HG03025 (cell line): ENCODE results near the gene APBA2.
"Not testable (repeated sequence)": the region's sequence is repeated elsewhere in the genome, so short reads cannot be mapped to it uniquely, and the experiment has no call there.

ENCODE experiments used
- ATAC-seq: cut with Tn5 transposase; IDR thresholded peaks from one replicate; pipeline ENCODE4 v1.9.1; 2021; ENCODE audit warnings: mild to moderate bottlenecking, moderate library complexity; ENCODE audit not compliant: unreplicated experiment, low FRiP score

The APBA2 gene

GRCh38 chr15:28876845-28877185 is 9.0 kb upstream of the APBA2 start:
- no peak for ATAC-seq

DNA sequence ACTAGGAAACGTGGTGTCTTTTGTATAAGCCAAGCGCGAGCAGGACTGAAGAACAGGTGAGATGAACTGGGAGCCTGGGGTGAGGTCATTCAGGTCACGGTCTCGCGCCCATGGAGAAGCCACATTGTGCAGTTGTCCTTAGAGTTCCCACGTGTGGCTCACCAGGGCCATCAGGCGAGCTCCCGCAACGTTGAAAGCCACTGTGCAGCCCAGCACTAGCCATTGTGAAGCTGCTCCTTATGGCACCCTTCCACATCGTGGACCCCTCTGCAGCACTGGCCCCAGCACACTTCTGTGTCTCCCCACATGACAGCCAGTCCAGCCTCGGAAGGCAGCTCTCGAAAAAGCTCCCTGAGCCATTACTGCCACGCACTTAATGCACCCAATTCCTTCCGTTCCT is 7.6 kb upstream of the APBA2 start:
- ATAC-seq = no peak

DNA sequence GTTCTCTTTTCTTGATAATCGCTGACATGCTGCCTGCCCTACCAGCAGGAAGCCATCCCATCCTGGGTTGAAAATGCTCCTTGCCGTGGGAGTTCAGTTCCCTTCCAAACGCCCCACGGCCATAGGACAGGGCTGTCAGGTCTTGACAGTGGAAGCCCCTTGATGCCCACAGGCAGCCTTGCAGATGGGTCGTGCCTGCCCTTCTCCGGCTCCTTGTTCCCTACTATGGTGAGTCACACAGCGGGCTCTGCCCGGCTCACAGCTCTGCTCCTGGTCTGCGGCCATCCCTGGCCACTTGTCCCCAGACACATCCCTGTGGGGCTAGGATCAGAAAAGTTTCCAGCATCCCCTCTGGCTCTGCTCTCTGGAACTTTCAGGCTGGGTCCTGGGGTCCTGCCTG is 6.2 kb upstream of the APBA2 start:
- ATAC-seq = no peak

DNA sequence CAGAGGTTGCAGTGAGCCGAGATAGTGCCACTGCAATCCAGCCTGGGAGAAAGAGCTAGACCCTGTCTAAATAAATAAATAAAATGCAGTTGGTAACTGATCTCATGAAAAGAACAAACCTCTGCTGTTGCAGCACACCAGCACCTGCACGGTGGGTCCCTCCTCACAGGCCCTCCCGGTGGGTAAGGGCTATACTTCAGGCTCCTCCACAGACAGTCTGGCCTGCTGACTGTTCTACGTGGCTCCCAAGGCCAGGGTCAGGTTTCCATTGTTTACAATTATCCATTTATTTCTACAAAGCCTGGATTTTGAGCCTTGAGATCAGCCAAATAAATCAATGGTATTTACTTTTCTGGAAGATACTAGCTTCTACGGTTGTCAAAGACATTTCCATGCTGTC is 5.1 kb upstream of the APBA2 start:
- no peak for ATAC-seq

GRCh38 chr15:28881170-28881569 is 4.6 kb upstream of the APBA2 start:
- ATAC-seq = no peak

- ATAC-seq = no peak
Measured at GRCh38 chr15:28881600-28881999, 4.2 kb upstream of the APBA2 start.

DNA sequence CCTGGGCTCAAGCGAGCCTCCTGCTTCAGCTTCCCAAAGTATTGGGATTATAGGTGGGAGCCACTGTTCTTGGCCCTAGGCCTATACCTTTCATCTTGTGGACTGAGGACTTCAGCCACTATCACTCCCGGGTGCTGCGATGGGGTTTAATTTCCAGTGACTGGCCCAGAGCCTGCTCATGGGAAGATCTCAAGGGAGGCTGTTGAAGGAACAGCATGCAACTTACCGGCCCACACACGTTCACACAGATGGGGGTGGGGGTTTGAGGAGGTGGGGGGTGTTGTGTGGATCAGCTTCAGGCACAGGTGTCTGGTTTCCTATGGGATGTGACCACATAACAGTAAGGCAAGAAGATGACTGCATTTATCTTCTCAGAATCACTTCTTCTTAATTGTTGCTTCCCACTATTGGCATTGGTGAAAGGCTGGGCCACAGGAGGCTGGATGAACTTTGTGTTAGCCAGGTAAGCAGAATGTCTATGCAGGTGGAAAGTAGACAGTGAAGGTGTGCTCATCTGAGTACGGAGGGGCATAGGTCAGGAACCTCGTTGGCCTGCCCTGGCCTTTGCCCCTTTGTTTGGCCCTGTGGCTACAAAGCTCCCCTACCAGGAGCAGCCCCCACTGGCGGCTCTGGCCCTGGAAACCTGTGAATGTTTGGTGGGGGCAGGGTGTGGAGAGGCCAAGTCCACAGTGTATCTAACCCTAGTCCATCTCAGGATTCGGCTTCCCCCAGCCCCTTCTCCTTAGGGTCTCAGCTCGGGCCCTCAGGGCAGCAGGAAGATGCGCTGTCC is 1.4 kb upstream of the APBA2 start:
- ATAC-seq = no peak

DNA sequence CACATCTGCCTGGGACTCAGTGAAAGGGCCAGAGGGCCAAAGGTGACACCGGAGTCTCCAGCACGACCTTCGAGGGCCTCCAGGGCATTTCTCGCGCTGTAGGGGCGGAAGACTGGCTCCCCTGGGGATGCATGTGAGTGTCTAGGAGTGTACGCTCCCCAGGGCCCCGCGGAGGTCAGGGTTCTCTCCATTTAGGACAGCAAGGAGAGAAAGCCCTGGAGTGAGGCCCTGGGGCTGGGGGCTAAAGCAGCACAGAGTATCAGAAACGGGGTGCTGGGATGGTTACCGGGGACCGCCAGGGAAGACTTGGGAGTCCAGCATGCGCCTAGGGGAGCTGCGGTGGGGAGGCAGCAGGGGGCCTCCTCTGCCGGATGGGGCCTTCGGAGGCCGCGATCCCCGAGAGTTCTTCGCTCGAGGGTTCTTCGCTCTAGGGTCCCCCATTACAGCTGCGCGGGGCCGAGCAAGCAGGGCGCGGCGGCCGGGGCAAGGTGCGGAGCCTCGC is 595 bp upstream of the APBA2 start:
- no peak for ATAC-seq

DNA sequence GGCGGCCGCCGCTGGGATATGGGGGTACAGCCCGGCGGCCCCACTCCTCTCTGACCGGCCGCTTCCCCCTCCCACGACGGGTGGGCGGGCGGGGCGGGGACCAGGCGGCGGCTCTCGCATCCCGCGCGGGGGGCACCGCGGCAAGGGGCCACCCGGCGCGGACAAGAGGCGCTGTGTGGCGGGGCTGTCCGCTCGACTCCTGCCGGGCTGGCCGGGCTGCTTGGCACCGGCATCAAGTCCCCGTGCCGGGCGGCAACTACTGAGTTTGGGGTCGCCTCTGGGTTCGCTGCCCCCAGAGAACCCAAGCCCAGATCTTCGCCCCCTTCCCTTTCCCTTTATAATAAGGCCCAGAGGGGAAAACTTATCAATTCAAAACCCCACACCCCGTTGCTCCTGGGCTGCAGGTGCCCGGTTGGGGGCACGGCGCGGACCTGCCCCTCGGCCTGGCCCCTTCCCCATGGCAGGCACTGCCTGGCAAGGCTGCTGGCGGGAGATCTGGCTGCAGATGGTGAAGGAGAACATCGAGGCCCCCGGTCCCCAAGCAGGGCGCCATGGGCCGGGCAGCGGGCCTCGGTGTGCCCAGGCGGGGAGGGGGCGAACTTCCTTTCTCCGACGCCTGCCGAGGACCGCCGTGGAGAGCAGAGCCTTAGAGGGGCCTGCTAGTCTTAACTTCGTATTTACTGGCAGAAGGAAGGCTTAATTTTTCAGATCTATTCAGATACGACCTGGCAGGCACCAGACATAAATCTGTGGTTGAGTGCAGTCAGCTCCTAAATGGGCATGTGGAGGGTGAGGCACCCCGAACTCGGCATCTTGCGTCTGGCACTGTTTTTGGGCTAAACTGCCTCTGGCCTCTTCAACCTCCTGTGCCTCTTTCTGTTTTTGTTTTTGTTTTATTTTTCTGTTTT is 911 bp downstream of the APBA2 start:
- no peak for ATAC-seq

DNA sequence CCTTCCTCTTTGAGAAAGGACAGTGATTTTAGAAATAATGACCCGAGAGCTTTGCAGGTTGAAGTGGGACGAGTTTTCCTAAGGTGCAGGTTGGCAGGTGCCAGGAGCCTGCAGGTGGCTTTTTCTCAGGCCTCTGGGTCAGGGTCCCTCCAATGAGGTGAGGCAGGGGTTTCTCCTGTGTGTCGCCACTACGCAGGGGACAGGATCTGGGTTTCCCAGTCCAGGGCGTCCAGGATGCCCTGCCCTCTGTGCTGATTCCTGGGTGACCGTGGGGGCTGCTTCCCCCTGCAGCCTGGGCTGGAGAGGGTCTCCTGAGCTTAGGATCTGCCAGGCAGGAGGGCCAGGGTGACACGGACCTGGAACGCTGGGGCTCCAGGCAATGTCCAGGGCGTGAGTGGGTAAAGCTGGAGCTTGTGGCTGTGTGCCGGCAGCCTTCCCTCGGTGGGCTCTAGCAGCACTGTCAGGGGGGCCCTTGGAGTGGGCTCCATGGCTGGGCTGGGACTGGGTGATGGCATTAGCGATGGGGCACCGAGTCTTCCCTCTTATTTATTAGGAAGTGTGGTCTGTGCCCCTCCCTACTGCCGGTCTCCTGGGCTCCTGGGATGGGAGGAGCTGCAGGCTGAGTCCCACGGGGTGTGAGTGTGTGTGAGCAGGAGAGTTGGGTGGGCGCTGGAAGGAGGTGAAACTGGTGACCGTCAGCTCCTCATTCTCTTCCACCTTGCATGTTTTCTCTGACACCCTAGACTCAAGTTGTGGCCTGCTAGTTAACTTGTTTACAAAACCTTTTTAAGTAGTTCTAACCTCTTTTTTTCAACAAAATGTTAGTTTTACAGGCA is 1.8 kb downstream of the APBA2 start:
- ATAC-seq = no peak

GRCh38 chr15:28888302-28888894 is 2.6 kb downstream of the APBA2 start:
- ATAC-seq = no peak

DNA sequence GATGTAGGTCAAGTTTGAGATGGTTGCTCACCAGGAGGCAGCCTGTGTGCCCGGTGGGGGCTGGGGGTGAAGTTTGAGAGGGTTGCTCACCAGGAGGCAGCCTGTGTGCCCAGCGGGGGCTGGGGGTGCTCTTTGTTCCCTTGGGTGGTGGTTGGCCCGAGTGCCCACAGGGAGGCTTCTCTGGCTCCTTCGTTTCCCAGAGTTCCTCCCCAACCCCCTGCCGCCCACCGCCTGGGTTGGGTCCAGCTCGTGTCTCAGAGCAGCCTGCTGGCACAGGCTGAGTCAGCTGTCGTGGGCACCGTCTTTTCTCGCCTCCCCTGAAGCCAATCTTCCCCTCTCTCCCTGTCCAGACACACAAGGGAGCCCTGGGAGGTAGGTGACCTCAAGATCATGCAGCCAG is 3.1 kb downstream of the APBA2 start:
- no peak for ATAC-seq

DNA sequence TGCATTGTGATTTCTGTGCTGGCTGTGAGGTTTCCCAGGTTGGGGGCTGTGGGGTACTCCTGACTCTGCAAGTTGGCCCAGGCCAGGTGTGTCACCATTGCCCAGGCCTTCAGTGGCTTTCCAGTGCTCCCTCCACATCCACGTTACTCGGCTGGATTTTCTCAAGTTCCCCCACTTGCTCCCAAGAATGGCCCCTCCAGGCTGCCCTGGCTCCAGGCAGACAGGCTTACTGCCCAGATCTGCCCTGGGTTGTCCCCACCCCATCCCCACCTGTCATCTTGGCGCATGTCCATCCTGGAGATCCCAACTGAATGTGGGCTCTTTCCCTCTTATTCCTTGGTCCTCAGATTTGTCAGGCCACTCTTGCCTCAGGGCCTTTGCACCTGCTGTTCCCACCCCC is 3.6 kb downstream of the APBA2 start:
- no peak for ATAC-seq

GRCh38 chr15:28889871-28890270 is 4.1 kb downstream of the APBA2 start:
- not testable (repeated sequence) for ATAC-seq

DNA sequence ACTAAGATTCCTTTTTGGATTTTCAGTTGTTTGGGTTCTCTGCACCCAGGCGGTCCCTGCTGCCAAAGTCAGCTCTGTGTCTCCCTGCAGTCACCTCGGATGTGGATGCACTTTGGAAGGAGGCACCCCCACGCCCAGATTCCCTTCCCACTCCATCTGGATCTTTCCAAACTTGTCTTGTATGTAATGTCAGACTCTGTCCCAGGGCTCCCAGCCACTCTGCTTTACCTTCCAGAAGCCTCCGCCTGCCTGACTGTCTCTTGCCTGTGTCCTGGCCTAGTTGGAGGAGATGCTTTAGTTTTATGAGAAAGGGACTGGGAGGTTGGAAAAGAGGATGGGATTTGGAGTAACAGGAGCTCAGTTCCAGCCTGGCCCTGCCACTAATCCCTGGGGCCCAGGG is 4.5 kb downstream of the APBA2 start:
- ATAC-seq = not testable (repeated sequence)

DNA sequence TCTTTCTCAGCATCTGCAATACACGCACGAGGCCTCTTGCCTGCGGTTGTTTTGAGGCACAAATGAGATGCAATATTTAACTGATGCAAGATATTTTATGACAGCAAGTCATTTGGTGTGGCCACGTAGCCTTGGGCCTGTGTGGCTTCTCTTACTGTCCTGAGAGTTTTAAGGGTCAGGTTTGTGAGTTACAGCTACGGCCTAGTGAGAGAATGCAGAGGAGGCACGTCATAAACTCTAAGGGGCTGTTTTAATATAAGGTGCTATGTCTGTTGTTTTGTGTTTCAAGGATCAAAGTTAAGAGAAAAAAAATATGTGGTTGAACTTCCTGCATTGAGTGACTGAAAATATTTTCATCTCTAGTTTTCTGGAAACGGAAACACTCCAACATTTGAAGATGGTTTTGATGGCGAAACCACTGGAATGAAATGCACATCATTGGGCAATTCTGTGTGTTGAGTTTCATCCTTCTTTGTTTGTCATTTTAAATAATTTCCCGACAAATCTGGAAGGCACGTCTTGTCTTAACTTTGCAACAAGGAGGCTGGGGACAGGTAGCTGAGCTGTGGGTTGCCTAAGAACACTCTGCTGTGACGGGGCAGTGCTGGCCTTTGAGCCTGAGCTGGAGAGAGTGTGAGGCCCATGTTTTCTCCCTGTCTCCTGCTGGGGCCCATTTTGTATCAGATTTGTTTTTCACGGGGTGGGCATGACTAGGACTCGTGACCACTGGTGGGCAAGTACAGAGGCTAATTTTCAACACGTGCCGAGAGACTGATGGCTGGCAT is 5.1 kb downstream of the APBA2 start:
- no peak for ATAC-seq

DNA sequence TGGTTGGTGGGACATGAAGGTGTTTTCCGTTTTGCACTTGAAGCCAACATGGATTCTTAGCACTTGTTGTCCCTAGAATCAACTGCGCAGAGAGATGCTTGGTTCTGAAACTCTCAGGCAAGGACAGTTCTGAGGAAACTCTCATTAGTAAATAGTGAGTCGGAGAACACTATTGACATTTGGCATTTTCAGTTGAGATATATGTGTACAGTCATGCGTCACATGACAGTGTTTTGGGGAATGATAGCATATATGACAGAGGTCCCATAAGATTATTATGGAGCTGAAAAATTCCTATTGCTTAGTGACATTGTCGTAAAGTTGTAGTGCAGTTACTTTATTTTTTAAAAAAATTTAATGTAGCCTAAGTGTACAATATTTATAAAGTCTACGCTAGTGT is 5.8 kb downstream of the APBA2 start:
- ATAC-seq = no peak

- ATAC-seq = no peak
Measured at GRCh38 chr15:28892789-28893610, 7.2 kb downstream of the APBA2 start.

DNA sequence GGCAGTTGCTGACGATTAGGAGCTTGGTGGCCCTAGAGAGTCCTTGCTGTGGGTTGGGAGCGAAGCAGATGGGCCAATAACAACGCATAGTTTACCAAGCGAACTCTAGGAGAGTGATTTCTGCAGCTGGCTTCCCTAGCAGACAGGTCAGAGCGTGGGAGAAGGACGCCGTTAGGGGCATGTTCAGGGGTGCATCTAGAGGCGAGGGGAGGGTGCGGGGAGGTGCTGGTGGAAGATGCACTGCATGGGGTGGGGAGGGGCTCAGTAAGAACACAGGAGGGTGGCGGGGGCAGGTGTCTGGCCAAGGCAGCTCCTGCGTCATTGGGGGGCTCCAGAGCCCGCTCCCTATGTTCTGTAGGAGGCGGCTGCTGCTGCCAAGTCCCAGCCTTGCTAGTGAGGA is 8.9 kb downstream of the APBA2 start:
- ATAC-seq = no peak
